ENCODE measurements around the gene STX4. TPM values are rescaled to one million over a fixed set of nuclear protein-coding genes. Genes with fewer than 3 reads are reported as not detected.
A peak's percentile ranks its signal among the peaks of the same experiment; 100 is the strongest.

Gene STX4
- total RNA-seq, 1 experiment from 2014 or later = 32.3 TPM

- Mint-ChIP-seq H3K4me1 (peaks cover 0 to 3% of the 10 kb centered on the region in 2 experiments; a peak in 1 of 4 replicates), H3K9me3 (no peaks in the 10 kb centered on the region), H3K4me3 (peak overlapping the region in 1 of 2 experiments; percentile 47; a peak in 1 of 5 replicates), H3K27ac (peak overlapping the region in 1 of 3 experiments; percentile 92; a peak in 3 of 7 replicates), H3K36me3 (ENCODE audit: insufficient read depth in 1 of 3, low read depth in 3 of 3) (peaks cover 6 to 28% (median 26%) of the 10 kb centered on the region in 3 experiments; a peak in 6 of 7 replicates), H3K27me3 (ENCODE audit: low read depth) (no peaks in the 10 kb centered on the region)
- Histone ChIP-seq H3K4me2 (ENCODE audit: insufficient read depth, insufficient read length, low read length) (no peak overlapping the region), H3K4me1 (ENCODE audit: insufficient read depth, low read length) (no peaks in the 10 kb centered on the region), H4K8ac (replicated peaks; ENCODE audit: insufficient read length, low read depth, low read length) (no peak overlapping the region), H4K20me1 (ENCODE audit: control insufficient read depth, insufficient read depth, insufficient read length) (no peaks in the 10 kb centered on the region), H3K79me2 (ENCODE audit: insufficient read depth, low read length) (no peaks in the 10 kb centered on the region), H3K56ac (ENCODE audit: insufficient read length, low read depth, low read length) (no peak overlapping the region), H3K79me1 (ENCODE audit: insufficient read depth, low read depth, low read length, poor library complexity, severe bottlenecking) (peaks cover under 1% of the 10 kb centered on the region), H3K18ac (ENCODE audit: insufficient read length, low read depth, low read length) (no peak overlapping the region), H3K23me2 (ENCODE audit: insufficient read length, low read depth, low read length, poor library complexity, severe bottlenecking) (no peaks in the 10 kb centered on the region), H4K91ac (ENCODE audit: insufficient read length, low read depth, low read length) (no peak overlapping the region), H2BK15ac (ENCODE audit: low read depth, low read length) (no peak overlapping the region), H3K9ac (ENCODE audit: extremely low read depth, insufficient read length, low read length) (no peak overlapping the region), H3K4ac (ENCODE audit: low read depth, low read length) (no peak overlapping the region), H3K9me3 (ENCODE audit: control insufficient read depth, low read depth, low read length) (no peaks in the 10 kb centered on the region), H3T11ph (ENCODE audit: low read length) (no peak overlapping the region), H2BK12ac (ENCODE audit: insufficient read length, low read depth, low read length) (no peak overlapping the region), H3K27me3 (ENCODE audit: insufficient read depth, low read length) (no peaks in the 10 kb centered on the region), H4K5ac (ENCODE audit: insufficient read length, low read depth, low read length) (no peak overlapping the region), H3K14ac (ENCODE audit: insufficient read depth, low read length) (no peak overlapping the region), H3K27ac (ENCODE audit: insufficient read length, low read depth, low read length) (no peak overlapping the region), H2AFZ (ENCODE audit: low read length) (no peak overlapping the region), H2AK5ac (ENCODE audit: insufficient read length, low read length) (no peak overlapping the region), H3K23ac (ENCODE audit: insufficient read length, low read depth, low read length) (no peak overlapping the region), H2BK120ac (ENCODE audit: low read depth, low read length, poor library complexity, severe bottlenecking) (no peak overlapping the region), H2BK5ac (ENCODE audit: insufficient read length, low read length) (no peak overlapping the region), H2BK20ac (ENCODE audit: low read depth, low read length, poor library complexity, severe bottlenecking) (no peak overlapping the region)
- no CpG with 5 or more reads among the region's 18 CpGs for WGBS (ENCODE audit: extremely low coverage, insufficient read length, low lambda C conversion rate)
- peak; percentile 26 for DNase-seq
- no peak for TF ChIP-seq CTCF (conservative IDR thresholded peaks at IDR 0.05)
Observed at GRCh38 chr16:31085873-31086628, 52.7 kb downstream of the STX4 start.
